Spleen (tissue), 11 donors: ENCODE measurements around the gene DTWD1. TPM values are rescaled to one million over a fixed set of nuclear protein-coding genes. Genes with fewer than 3 reads are reported as not detected.

Experiments
- DNase-seq: peaks from one replicate; pipeline ENCODE4 v3.0.0-alpha.2; 2020
- H3K27ac ChIP-seq, 8 donors: fragments of 200-600 bp; sonication (generic) in 7 of 8; 1 replicate in 4 of 8; 2 replicates in 4 of 8; pipeline versions ENCODE4 v1.5.0 to v1.8.0; 2016 to 2021; ENCODE audit warnings: inconsistent platforms in 4 of 8, mild to moderate bottlenecking in 4 of 8, moderate library complexity in 1 of 8
- H3K27me3 ChIP-seq, 7 donors: fragments of 200-600 bp; sonication (generic) in 6 of 7; replicated peaks in 1 of 7; 1 replicate in 4 of 7; 2 replicates in 3 of 7; pipeline versions ENCODE4 v1.5.0 to v1.8.0; 2016 to 2021; ENCODE audit warnings: inconsistent platforms in 3 of 7, mild to moderate bottlenecking in 1 of 7
- H3K36me3 ChIP-seq, 6 donors: fragments of 200-600 bp; sonication (generic) in 5 of 6; 1 replicate in 4 of 6; 2 replicates in 2 of 6; pipeline versions ENCODE4 v1.5.0 to v1.8.0; 2016 to 2021; ENCODE audit warnings: inconsistent platforms in 2 of 6
- H3K4me1 ChIP-seq, 6 donors: fragments of 200-600 bp; sonication (generic) in 5 of 6; 1 replicate in 3 of 6; 2 replicates in 3 of 6; pipeline versions ENCODE4 v1.5.0 to v1.8.0; 2016 to 2021; ENCODE audit warnings: inconsistent platforms in 3 of 6
- H3K4me3 ChIP-seq, 8 donors: fragments of 200-600 bp; sonication (generic) in 7 of 8; 1 replicate in 4 of 8; 2 replicates in 4 of 8; pipeline versions ENCODE4 v1.5.0 to v1.8.0; 2016 to 2021; ENCODE audit warnings: inconsistent platforms in 4 of 8, mild to moderate bottlenecking in 4 of 8, moderate library complexity in 2 of 8
- H3K9me3 ChIP-seq, 8 donors: fragments of 200-600 bp; sonication (generic) in 7 of 8; 1 replicate in 4 of 8; 2 replicates in 4 of 8; pipeline versions ENCODE4 v1.5.0 to v1.8.0; 2016 to 2021; ENCODE audit warnings: inconsistent platforms in 4 of 8
- CTCF ChIP-seq, 11 experiments: fragments of 200-600 bp in 7 of 11; fragments of 450-650 bp in 4 of 11; sonication (generic) in 4 of 11; IDR thresholded peaks in 8 of 11; conservative IDR thresholded peaks in 3 of 11; 1 replicate in 7 of 11; 2 replicates in 4 of 11; pipeline versions ENCODE4 v1.4.0 to v1.8.0; 2016 to 2021; ENCODE audit warnings: antibody characterized with exemption in 11 of 11, inconsistent platforms in 4 of 11, mild to moderate bottlenecking in 1 of 11
- POLR2A ChIP-seq, 3 donors: fragments of 450-650 bp; IDR thresholded peaks; one replicate each; pipeline ENCODE4 v1.5.1; 2017; ENCODE audit warnings: antibody characterized with exemption in 3 of 3, mild to moderate bottlenecking in 1 of 3
- POLR2AphosphoS5 ChIP-seq, 3 donors: sonication (generic); formaldehyde crosslinking; IDR thresholded peaks; one replicate each; pipeline ENCODE4 v1.5.1; 2017; ENCODE audit warnings: antibody characterized with exemption in 3 of 3
- WGBS, 5 donors: extraction: QIAGEN DNeasy Blood & Tissue Kit in 3 of 5; methylation state at CpG; one replicate each; pipeline versions ENCODE4 v1.1.5 to v1.1.7; 2013 to 2018; 5-methylcytosine and 5-hydroxymethylcytosine counted together
- intact Hi-C: fragments of 100-400 bp; cut with DNase I; formaldehyde crosslinking; loops from one replicate; pipeline ENCODE4 v1.15.0; 2023; ENCODE audit warnings: low total_unique reads
- polyA plus RNA-seq, 3 donors: library from polyadenylated mRNA; stranded (reverse); fragments of 200-250 nt; gene quantifications; one replicate each; pipeline ENCODE4 v1.2.1, GENCODE V29; 2013
- total RNA-seq, 7 donors: library from RNA; depleted of rRNA in 3 of 7; stranded (reverse); fragments of >200 nt in 3 of 7; fragmentation: NEBNext Ultra II Directional in 4 of 7; extraction: Animal tissue kit (Norgen Biotek cat#: 25700) in 4 of 7; gene quantifications; one replicate each; pipeline versions ENCODE4 v1.1.0 to v1.2.1, GENCODE V29; 2016 to 2021
- donor health status: healthy with polysubstance abuse.
- donor health status: DM: no; HTN: no; CAD: no; lungs with moderate emphysema.
- donor health status: DM: no; HTN: no; CAD: no.
- donor health status: Bipolar disorder and iron deficiency.
- donor health status: healthy.
- donor health status: DM: no; HTN: no; CAD: no.
- donor health status: DM: yes; HTN: yes; CAD: no.

The DTWD1 gene
- total and polyA plus RNA-seq, 10 donors = 8.2 to 25.5 (median 17.0) TPM

GRCh38 chr15:49673861-49674260 is 53.0 kb downstream of the DTWD1 start:
- Histone ChIP-seq H3K4me3 (no peak overlapping the region), H3K9me3 (no peaks in the 10 kb centered on the region), H3K36me3 (no peaks in the 10 kb centered on the region), H3K27ac (no peak overlapping the region), H3K4me1 (no peaks in the 10 kb centered on the region), H3K27me3 (no peaks in the 10 kb centered on the region)
- no peak for DNase-seq
- intact Hi-C loops = loop anchor here (10.0 kb wide), 1 partner anchor 61 kb away; no protein-coding TSS in a partner anchor
- WGBS, 5 donors = 90 to 97% (median 97%) methylated on average over 1 of the region's 1 CpG
- TF ChIP-seq CTCF (IDR thresholded peaks at IDR 0.05 in 8 of 11, conservative IDR thresholded peaks at IDR 0.05 in 3 of 11) (no peak), POLR2AphosphoS5 (IDR thresholded peaks at IDR 0.05) (no peak), POLR2A (IDR thresholded peaks at IDR 0.05) (no peak)

DNA sequence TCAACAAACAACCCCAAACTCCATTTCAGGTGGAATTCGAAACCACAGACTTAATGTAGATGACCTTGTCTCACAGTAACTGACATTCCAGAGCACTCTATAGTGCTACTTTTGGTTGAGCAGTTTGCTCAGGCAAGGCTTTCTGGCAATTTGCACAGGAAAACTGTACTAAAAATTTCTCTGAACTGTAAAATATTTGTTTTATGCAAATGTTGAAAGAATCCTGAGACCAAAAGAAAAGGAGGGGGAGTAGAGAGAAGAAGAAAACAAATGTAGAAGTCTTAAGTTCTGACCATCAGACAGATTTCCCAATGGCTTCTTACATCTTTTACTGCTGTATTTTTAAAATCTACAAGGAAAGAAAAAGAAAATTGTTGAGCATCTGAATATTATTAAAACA is 53.5 kb downstream of the DTWD1 start:
- DNase-seq = no peak
- WGBS, 5 donors = 72 to 86% (median 79%) methylated on average over 1 of the region's 1 CpG
- no peak for TF ChIP-seq POLR2A (IDR thresholded peaks at IDR 0.05)
- no peak for TF ChIP-seq POLR2AphosphoS5 (IDR thresholded peaks at IDR 0.05)
- TF ChIP-seq CTCF (IDR thresholded peaks at IDR 0.05 in 8 of 11, conservative IDR thresholded peaks at IDR 0.05 in 3 of 11) = no peak
- Histone ChIP-seq H3K36me3 (no peaks in the 10 kb centered on the region), H3K27me3 (no peaks in the 10 kb centered on the region), H3K4me3 (no peak overlapping the region), H3K4me1 (no peaks in the 10 kb centered on the region), H3K9me3 (no peaks in the 10 kb centered on the region), H3K27ac (no peak overlapping the region)
- intact Hi-C loops = loop anchor here (10.0 kb wide), 1 partner anchor 60 kb away; no protein-coding TSS in a partner anchor

GRCh38 chr15:49675041-49675440 is 54.2 kb downstream of the DTWD1 start:
- Histone ChIP-seq H3K4me3 (no peak overlapping the region), H3K9me3 (no peaks in the 10 kb centered on the region), H3K27me3 (no peaks in the 10 kb centered on the region), H3K36me3 (no peaks in the 10 kb centered on the region), H3K4me1 (no peaks in the 10 kb centered on the region), H3K27ac (no peak overlapping the region)
- DNase-seq = no peak
- intact Hi-C loops = loop anchor here (10.0 kb wide), 1 partner anchor 60 kb away; no protein-coding TSS in a partner anchor
- TF ChIP-seq POLR2A (IDR thresholded peaks at IDR 0.05) (no peak), CTCF (IDR thresholded peaks at IDR 0.05 in 8 of 11, conservative IDR thresholded peaks at IDR 0.05 in 3 of 11) (no peak), POLR2AphosphoS5 (IDR thresholded peaks at IDR 0.05) (no peak)

DNA sequence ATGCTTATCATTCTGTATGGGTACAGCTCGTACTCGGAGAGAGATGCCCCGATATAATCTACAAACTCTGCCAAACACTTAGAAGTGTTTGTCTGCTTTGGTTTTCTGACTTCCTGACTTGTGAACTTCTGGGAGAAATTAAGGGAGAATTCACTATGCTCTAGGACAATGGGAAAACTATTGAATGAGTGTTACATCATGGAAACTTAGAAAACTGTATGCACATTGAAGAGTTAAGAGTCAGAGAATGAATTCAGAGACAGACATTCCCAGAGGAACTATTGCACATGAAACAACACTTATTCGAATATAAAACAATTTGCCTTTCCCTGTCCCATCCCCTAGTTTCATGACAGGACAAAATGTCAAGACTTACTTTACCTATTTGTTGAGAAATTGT is 57.8 kb downstream of the DTWD1 start:
- H3K4me1 ChIP-seq = no peaks in the 10 kb centered on the region
- WGBS, 5 donors = 76 to 93% (median 83%) methylated on average over 4 of the region's 4 CpGs
- no peak overlapping the region for H3K4me3 ChIP-seq
- intact Hi-C loops = loop anchor here (10.0 kb wide), 1 partner anchor 56 kb away; no protein-coding TSS in a partner anchor
- TF ChIP-seq CTCF (IDR thresholded peaks at IDR 0.05 in 8 of 11, conservative IDR thresholded peaks at IDR 0.05 in 3 of 11) (no peak), POLR2AphosphoS5 (IDR thresholded peaks at IDR 0.05) (no peak), POLR2A (IDR thresholded peaks at IDR 0.05) (no peak)
- H3K27ac ChIP-seq = no peak overlapping the region
- no peak for DNase-seq
- H3K36me3 ChIP-seq = no peaks in the 10 kb centered on the region
- H3K9me3 ChIP-seq = no peaks in the 10 kb centered on the region
- H3K27me3 ChIP-seq = no peaks in the 10 kb centered on the region
